ENCODE measurements around the gene MICAL2.

DNA sequence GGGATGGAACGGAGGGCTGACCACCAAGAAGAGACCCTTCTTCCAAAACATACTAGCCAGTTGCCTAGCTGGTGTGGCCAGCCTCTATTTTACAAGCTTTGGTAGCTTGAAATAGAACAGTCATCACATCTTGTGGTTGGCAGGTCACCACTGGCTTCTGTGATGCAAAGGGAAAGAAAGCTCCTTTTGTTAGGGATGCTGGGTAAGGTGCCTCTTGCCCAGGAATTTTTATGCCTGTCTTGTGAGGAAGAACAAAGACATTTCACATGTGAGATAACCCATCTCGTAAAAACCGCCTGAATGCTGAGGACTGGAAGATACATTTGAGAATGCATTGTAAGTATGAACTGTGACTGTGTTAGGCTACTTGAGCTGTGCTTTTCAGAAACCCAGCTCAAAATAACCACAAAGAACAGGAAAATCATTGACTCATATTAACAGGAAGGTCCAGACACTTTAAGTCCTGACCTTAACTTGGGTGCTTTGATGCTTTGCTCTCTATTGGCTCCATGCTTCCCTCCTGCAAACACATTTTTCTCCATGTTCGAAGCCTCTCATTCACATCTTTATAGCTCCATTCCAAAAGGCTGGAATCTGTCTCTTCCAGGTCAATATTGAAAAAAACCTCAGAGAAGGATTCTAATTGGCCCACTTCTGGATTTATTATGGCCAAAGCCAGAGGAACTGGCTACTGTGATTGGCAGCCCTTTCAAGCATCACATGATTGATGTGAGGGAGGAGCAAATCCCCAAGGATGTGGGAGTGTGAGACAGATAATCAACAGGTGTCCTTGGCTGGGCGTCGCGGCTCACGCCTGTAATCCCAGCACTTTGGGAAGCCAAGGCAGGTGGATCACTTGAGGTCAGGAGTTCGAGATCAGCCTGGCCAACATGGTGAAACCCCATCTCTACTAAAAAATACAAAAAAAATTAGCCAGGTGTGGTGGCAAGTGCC is 53.9 kb downstream of the MICAL2 start:
- TF ChIP-seq FOS (IDR thresholded peaks at IDR 0.05; ENCODE audit: borderline replicate concordance, extremely low read depth, insufficient read length) = no peak
- no peak for TF ChIP-seq NFYB (IDR thresholded peaks at IDR 0.05; ENCODE audit: insufficient read depth, low read depth, low read length)
- no peak for TF ChIP-seq TAF1 (IDR thresholded peaks at IDR 0.05; ENCODE audit: borderline replicate concordance, low read depth, low read length)
- TF ChIP-seq POLR2AphosphoS5 (IDR thresholded peaks at IDR 0.05; ENCODE audit: low read length) = no peak
- TF ChIP-seq ZSCAN29 (IDR thresholded peaks at IDR 0.05) = no peak
- no peak for TF ChIP-seq EP300 (IDR thresholded peaks at IDR 0.05; ENCODE audit: borderline replicate concordance in 1 of 2, control insufficient read depth in 1 of 2, low read depth in 2 of 2, low read length in 2 of 2)
- TF ChIP-seq, protein P1, sequence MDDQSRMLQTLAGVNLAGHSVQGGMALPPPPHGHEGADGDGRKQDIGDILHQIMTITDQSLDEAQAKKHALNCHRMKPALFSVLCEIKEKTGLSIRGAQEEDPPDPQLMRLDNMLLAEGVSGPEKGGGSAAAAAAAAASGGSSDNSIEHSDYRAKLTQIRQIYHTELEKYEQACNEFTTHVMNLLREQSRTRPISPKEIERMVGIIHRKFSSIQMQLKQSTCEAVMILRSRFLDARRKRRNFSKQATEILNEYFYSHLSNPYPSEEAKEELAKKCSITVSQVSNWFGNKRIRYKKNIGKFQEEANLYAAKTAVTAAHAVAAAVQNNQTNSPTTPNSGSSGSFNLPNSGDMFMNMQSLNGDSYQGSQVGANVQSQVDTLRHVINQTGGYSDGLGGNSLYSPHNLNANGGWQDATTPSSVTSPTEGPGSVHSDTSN (IDR thresholded peaks at IDR 0.05; ENCODE audit: insufficient replicate concordance, low read depth, low read length) = no peak
- TF ChIP-seq, protein P2, sequence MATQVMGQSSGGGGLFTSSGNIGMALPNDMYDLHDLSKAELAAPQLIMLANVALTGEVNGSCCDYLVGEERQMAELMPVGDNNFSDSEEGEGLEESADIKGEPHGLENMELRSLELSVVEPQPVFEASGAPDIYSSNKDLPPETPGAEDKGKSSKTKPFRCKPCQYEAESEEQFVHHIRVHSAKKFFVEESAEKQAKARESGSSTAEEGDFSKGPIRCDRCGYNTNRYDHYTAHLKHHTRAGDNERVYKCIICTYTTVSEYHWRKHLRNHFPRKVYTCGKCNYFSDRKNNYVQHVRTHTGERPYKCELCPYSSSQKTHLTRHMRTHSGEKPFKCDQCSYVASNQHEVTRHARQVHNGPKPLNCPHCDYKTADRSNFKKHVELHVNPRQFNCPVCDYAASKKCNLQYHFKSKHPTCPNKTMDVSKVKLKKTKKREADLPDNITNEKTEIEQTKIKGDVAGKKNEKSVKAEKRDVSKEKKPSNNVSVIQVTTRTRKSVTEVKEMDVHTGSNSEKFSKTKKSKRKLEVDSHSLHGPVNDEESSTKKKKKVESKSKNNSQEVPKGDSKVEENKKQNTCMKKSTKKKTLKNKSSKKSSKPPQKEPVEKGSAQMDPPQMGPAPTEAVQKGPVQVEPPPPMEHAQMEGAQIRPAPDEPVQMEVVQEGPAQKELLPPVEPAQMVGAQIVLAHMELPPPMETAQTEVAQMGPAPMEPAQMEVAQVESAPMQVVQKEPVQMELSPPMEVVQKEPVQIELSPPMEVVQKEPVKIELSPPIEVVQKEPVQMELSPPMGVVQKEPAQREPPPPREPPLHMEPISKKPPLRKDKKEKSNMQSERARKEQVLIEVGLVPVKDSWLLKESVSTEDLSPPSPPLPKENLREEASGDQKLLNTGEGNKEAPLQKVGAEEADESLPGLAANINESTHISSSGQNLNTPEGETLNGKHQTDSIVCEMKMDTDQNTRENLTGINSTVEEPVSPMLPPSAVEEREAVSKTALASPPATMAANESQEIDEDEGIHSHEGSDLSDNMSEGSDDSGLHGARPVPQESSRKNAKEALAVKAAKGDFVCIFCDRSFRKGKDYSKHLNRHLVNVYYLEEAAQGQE (IDR thresholded peaks at IDR 0.05; ENCODE audit: low read depth, low read length) = no peak
- no peak for TF ChIP-seq POLR2A (IDR thresholded peaks at IDR 0.05; ENCODE audit: low read depth, low read length)
- TF ChIP-seq ZNF274 (IDR thresholded peaks at IDR 0.05; ENCODE audit: insufficient read depth, insufficient read length) = no peak
